Measurements from ENCODE around the gene XPO6. TPM values are rescaled to one million over a fixed set of nuclear protein-coding genes. Genes with fewer than 3 reads are reported as not detected.

Gene XPO6
- total RNA-seq, 1 experiment from 2014 or later: 162 TPM

DNA sequence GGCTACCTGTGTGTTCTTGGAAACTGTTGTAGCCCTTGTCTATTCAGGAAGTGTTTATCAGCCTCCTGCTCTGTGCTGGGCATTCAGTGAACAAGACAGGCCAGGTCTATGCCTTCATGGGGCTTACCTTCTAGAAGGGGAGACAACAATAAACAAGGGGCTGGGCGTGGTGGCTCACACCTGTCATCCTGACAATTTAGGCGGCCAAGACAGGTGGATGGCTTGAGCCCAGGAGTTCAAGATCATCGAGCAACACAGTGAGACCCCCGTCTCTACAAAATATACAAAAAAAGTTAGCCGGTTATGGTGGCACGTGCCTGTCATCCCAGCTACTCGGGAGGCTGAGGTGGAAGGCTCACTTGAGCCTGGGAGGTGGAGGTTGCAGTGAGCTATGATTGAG, 142.8 kb downstream of the XPO6 start:
- Histone ChIP-seq H3K27ac (ENCODE audit: low read depth, low read length) (no peak overlapping the region), H3K79me2 (ENCODE audit: insufficient read depth, low read length) (no peaks in the 10 kb centered on the region), H3K9me3 (ENCODE audit: control insufficient read depth in 1 of 2, insufficient read depth in 1 of 2, low read depth in 1 of 2, low read length in 2 of 2) (no peaks in the 10 kb centered on the region), H3K9ac (ENCODE audit: low read length) (no peak overlapping the region), H3K27me3 (ENCODE audit: insufficient read depth, low read length) (no peaks in the 10 kb centered on the region), H3K36me3 (ENCODE audit: control insufficient read depth in 1 of 2, insufficient read depth in 2 of 2, low read length in 2 of 2) (no peaks in the 10 kb centered on the region), H3K4me3 (replicated peaks in 1 of 2; ENCODE audit: low read depth in 1 of 2, low read length in 2 of 2) (no peak overlapping the region), H3K4me2 (ENCODE audit: low read length) (no peak overlapping the region), H3K4me1 (ENCODE audit: control insufficient read depth in 1 of 2, insufficient read depth in 2 of 2, low read length in 2 of 2) (no peaks in the 10 kb centered on the region), H4K20me1 (ENCODE audit: insufficient read depth) (no peaks in the 10 kb centered on the region), H2AFZ (ENCODE audit: low read depth, low read length, poor library complexity, severe bottlenecking) (no peak overlapping the region), H3K9me2 (ENCODE audit: insufficient read depth) (no peaks in the 10 kb centered on the region)
- DNase-seq (ENCODE audit: low read depth, low spot score) (no peak), ATAC-seq (no peak)
- RAD21 ChIA-PET (ENCODE audit: low non-redundant PET in 1 of 2, low total read pairs in 2 of 2, uncharacterized antibody in 2 of 2, unreplicated experiment in 2 of 2): no interaction called here
- CTCF ChIA-PET: interaction anchor here (1.3 kb wide), 1 partner anchor 553 kb away, joined by 3 read pairs; no protein-coding TSS in a partner anchor
- intact Hi-C loops (cut with micrococcal nuclease): no loop called here
- BruUV-seq (replicated peaks): no TSS peak
- TF ChIP-seq CBX3 (IDR thresholded peaks at IDR 0.05; ENCODE audit: low read depth) (no peak), ZNF274 (IDR thresholded peaks at IDR 0.05; ENCODE audit: low read depth, low read length) (no peak), EGR1 (IDR thresholded peaks at IDR 0.05; ENCODE audit: low read depth) (no peak), SIN3A (IDR thresholded peaks at IDR 0.05; ENCODE audit: low read depth) (no peak), EZH2phosphoT487 (IDR thresholded peaks at IDR 0.05; ENCODE audit: borderline replicate concordance) (no peak)
- TF ChIP-seq, protein P1, sequence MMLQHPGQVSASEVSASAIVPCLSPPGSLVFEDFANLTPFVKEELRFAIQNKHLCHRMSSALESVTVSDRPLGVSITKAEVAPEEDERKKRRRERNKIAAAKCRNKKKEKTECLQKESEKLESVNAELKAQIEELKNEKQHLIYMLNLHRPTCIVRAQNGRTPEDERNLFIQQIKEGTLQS (IDR thresholded peaks at IDR 0.05): no peak
- POLR2A ChIA-PET: no interaction called here

DNA sequence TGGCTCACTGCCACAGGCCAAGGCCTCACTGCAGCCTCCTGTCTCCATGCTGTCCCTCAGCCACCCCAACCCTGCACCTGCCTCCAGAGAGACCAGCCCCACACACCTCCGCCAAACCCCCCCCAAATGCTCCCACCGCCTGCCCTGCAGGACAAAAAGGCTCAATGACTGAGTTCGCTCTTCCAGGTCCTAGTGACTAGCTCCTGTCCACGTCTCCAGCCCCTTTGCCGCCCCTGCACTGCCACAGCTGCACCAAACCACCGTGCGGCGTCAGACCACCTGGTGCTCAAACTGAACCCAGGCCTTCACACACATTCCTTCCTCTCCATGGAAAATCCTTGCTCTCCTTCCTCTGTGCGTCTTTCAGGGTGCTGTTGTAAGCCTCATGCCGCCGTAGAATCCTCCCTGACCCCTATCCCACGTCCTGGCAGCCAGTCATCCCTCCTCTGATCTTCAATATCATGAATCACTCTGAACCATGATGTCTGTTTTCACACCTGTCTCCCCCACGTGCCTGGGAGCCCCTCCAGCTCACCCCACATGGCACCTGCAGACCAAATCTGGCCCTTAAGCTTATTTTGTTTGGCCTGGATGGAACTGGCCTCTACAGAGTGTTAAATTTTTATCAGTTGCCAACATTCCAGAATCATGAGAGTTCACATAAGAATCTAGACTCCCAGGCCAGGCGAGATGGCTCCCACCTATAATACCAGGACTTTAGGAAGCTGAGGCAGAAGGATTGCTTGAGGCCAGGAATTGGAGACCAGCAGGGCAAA, 144.0 kb downstream of the XPO6 start:
- ChIA-PET CTCF (interaction anchor here (1.1 to 1.3 kb wide), 2 partner anchors 200 to 552 kb away, joined by 3 read pairs; no protein-coding TSS in a partner anchor), RAD21 (ENCODE audit: low non-redundant PET in 1 of 2, low total read pairs in 2 of 2, uncharacterized antibody in 2 of 2, unreplicated experiment in 2 of 2) (no interaction called here)
- BruUV-seq (replicated peaks): no TSS peak
- TF ChIP-seq CBX3 (IDR thresholded peaks at IDR 0.05; ENCODE audit: low read depth): no peak
- TF ChIP-seq, protein P2, sequence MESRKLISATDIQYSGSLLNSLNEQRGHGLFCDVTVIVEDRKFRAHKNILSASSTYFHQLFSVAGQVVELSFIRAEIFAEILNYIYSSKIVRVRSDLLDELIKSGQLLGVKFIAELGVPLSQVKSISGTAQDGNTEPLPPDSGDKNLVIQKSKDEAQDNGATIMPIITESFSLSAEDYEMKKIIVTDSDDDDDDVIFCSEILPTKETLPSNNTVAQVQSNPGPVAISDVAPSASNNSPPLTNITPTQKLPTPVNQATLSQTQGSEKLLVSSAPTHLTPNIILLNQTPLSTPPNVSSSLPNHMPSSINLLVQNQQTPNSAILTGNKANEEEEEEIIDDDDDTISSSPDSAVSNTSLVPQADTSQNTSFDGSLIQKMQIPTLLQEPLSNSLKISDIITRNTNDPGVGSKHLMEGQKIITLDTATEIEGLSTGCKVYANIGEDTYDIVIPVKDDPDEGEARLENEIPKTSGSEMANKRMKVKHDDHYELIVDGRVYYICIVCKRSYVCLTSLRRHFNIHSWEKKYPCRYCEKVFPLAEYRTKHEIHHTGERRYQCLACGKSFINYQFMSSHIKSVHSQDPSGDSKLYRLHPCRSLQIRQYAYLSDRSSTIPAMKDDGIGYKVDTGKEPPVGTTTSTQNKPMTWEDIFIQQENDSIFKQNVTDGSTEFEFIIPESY (IDR thresholded peaks at IDR 0.05; ENCODE audit: extremely low read depth, insufficient replicate concordance, low read length): no peak
- no peak for TF ChIP-seq JUND (IDR thresholded peaks at IDR 0.05)
- TF ChIP-seq EZH2phosphoT487 (IDR thresholded peaks at IDR 0.05; ENCODE audit: borderline replicate concordance): no peak
- TF ChIP-seq, protein P3, sequence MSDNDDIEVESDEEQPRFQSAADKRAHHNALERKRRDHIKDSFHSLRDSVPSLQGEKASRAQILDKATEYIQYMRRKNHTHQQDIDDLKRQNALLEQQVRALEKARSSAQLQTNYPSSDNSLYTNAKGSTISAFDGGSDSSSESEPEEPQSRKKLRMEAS (IDR thresholded peaks at IDR 0.05): no peak
- TF ChIP-seq TCF7L2 (IDR thresholded peaks at IDR 0.05; ENCODE audit: borderline replicate concordance, extremely low read depth, insufficient read depth, insufficient read length): no peak
- TF ChIP-seq, protein P4, sequence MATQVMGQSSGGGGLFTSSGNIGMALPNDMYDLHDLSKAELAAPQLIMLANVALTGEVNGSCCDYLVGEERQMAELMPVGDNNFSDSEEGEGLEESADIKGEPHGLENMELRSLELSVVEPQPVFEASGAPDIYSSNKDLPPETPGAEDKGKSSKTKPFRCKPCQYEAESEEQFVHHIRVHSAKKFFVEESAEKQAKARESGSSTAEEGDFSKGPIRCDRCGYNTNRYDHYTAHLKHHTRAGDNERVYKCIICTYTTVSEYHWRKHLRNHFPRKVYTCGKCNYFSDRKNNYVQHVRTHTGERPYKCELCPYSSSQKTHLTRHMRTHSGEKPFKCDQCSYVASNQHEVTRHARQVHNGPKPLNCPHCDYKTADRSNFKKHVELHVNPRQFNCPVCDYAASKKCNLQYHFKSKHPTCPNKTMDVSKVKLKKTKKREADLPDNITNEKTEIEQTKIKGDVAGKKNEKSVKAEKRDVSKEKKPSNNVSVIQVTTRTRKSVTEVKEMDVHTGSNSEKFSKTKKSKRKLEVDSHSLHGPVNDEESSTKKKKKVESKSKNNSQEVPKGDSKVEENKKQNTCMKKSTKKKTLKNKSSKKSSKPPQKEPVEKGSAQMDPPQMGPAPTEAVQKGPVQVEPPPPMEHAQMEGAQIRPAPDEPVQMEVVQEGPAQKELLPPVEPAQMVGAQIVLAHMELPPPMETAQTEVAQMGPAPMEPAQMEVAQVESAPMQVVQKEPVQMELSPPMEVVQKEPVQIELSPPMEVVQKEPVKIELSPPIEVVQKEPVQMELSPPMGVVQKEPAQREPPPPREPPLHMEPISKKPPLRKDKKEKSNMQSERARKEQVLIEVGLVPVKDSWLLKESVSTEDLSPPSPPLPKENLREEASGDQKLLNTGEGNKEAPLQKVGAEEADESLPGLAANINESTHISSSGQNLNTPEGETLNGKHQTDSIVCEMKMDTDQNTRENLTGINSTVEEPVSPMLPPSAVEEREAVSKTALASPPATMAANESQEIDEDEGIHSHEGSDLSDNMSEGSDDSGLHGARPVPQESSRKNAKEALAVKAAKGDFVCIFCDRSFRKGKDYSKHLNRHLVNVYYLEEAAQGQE (IDR thresholded peaks at IDR 0.05; ENCODE audit: low read depth): no peak
- TF ChIP-seq CEBPB (IDR thresholded peaks at IDR 0.05; ENCODE audit: low read depth): no peak
- no peak for TF ChIP-seq ZFX (IDR thresholded peaks at IDR 0.05)
- TF ChIP-seq SIN3A (IDR thresholded peaks at IDR 0.05; ENCODE audit: low read depth): no peak
- TF ChIP-seq, protein P1 (IDR thresholded peaks at IDR 0.05): no peak

More for the DNA sequence above, 144.0 kb downstream of the XPO6 start:
- H3K27ac ChIP-seq (ENCODE audit: low read depth, low read length): no peak overlapping the region
- no peaks in the 10 kb centered on the region for H3K9me2 ChIP-seq (ENCODE audit: insufficient read depth)
- H3K4me2 ChIP-seq (ENCODE audit: low read length): no peak overlapping the region
- no peak overlapping the region for H3K4me3 ChIP-seq (replicated peaks in 1 of 2; ENCODE audit: low read depth in 1 of 2, low read length in 2 of 2)
- H4K20me1 ChIP-seq (ENCODE audit: insufficient read depth): no peaks in the 10 kb centered on the region
- no peak overlapping the region for H3K9ac ChIP-seq (ENCODE audit: low read length)
- no peaks in the 10 kb centered on the region for H3K9me3 ChIP-seq (ENCODE audit: control insufficient read depth in 1 of 2, insufficient read depth in 1 of 2, low read depth in 1 of 2, low read length in 2 of 2)
- H3K27me3 ChIP-seq (ENCODE audit: insufficient read depth, low read length): no peaks in the 10 kb centered on the region
- H3K79me2 ChIP-seq (ENCODE audit: insufficient read depth, low read length): no peaks in the 10 kb centered on the region
- H2AFZ ChIP-seq (ENCODE audit: low read depth, low read length, poor library complexity, severe bottlenecking): no peak overlapping the region
- ATAC-seq: no peak
- POLR2A ChIA-PET: no interaction called here
- no peaks in the 10 kb centered on the region for H3K4me1 ChIP-seq (ENCODE audit: control insufficient read depth in 1 of 2, insufficient read depth in 2 of 2, low read length in 2 of 2)
- no peak for DNase-seq (ENCODE audit: low read depth, low spot score)
- intact Hi-C loops (cut with micrococcal nuclease): no loop called here
- H3K36me3 ChIP-seq (ENCODE audit: control insufficient read depth in 1 of 2, insufficient read depth in 2 of 2, low read length in 2 of 2): no peaks in the 10 kb centered on the region

Measured in HCT116 (cell line).